ENCODE measurements around the gene EHD4. TPM values are rescaled to one million over a fixed set of nuclear protein-coding genes. Genes with fewer than 3 reads are reported as not detected.

Gene EHD4
- 6.2 TPM for total RNA-seq

DNA sequence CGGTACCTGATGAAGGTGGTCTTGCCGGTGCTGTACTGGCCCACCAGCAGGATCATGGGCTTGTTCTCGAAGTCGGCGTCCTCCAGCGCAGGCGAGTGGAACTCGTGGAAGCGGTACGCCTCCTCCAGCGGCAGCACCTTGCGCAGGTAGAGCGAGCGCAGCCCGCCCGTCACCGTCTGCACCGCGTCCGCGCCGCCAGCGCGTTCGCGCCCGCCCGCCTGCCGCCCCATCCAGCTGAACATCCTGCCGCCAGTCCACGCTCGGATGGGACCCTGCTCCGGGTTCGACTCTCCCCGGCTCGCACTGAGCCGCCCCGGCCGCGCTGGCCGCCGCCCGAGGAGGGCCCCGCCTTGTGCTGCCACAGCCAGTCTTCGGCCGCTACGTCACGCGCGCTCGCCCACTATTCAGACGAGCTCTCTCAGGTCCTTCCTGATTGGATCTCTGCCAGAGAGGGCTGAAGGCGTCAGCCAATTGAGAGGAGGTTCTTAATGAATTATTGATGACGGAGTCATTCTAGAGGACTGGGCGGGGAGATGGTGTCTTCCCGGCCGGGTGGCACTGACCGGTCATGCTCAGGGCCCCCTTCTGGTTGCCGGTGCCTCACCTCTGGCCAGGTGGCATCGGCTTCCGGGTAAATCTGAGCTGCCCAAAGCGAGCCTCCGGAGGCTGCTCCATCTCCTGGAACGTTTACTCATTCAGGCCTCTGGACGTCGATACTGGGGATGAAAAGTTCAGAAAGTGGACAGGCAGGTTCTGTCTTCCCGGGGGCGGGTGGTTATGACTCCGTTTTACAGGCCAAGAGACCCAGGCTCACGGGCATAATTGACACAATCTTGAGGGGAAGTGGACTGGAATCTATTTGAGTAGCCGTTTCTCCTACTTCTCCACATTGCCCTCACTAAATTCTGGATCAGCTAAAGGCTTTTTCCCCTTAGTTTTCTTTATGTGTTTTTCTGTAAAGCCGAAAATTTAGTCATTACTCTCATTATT is at the start of gene EHD4:
EHD4 (minus strand) TSS at position 305 of the 990 bp plus-strand sequence; CDS start at position 242, 63 bp downstream.

DNA sequence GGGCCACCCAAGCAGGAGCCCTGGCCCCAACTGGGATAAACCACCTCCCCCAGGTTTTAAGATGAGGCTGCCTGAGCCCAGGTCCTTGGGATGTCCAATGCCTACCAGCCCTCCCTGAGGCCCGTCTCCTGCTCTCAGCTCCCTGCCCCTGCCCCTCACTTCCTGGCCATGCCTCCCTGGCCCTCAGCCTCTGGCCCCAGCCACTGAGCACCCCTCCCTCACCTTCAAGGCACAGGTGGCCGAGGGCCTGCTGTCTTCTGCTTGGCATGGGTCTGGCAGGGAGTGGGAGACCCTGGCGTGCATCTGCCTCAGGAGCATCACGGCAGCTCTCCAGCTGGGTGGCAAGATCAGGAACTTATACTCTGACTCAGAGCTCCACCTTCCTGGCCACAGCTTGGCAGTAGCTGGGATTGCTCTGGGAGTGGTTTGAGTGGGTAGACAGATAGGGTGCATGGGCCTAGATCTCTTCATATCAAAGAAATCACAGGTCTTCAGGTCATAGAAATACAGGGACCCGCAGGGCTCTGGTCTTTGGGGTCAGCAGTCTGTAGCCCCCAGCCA is 48.4 kb upstream of the EHD4 start, which contains the start of gene PLA2G4E:
PLA2G4E (minus strand) TSS at position 330 of the 561 bp plus-strand sequence; CDS start at position 318, 12 bp downstream.

DNA sequence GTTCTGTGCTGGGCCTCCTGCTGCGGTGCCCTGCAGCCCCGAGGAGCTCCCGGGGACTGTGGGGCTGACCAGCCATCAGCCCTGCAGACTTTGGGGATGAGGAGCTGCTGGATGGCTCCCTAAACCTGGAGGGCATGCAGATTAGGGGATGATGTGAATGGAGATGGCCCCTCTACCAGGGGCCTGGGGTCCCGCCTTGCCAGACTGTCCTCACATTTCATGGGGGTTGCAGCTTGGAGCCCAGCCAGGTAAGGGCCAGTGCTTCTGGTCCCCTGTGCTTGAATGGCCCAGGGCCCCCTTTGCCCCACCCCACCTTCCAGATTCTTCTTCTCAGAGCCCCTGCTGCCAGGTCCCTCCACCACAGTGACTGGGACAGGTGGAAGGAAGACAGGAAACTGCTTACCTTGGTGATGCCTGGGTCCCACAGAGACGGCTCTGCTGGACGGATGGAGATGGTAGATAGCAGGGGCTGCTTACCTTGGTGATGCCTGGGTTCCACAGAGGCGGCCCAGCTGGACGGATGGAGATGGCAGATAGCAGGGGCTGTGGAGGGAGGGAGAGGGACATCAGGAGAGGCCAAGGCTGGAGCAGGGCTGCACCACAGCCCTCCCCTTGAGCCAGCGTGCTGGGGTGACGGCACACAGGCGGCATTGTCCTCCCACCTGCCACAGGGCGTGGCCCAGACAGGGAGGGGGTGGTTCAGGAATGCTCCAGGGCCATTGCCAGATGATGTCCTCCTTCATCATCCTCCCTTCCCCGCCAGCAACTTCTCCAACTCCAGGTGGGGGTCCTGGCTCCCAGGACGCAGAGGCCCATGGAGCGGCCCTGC is 78.7 kb downstream of the EHD4 start, which contains the start of gene SPTBN5:
SPTBN5 (minus strand) TSS at position 632 of the 829 bp plus-strand sequence; CDS start at position 76, 556 bp downstream.

Small RNA genes within 50 kb of the gene (small RNA-seq; reads per million reads assigned to genes)
- gene MIR4310 (not detected), gene RNA5SP393 (not detected)

Other genes with a start within 250 kb of the EHD4 start
- gene MAPKBP1, start 198.1 kb downstream of the EHD4 start, total RNA-seq = 36.9 TPM
- gene JMJD7, start 144.5 kb downstream of the EHD4 start, total RNA-seq = not detected
- 5.1 TPM for gene PLA2G4B, start 133.7 kb downstream of the EHD4 start, total RNA-seq
- gene SPTBN5, start 78.5 kb downstream of the EHD4 start, total RNA-seq = 0.92 TPM
- not detected for gene PLA2G4E, start 48.5 kb upstream of the EHD4 start, total RNA-seq
- under 0.01 TPM for gene PLA2G4D, start 122.0 kb upstream of the EHD4 start, total RNA-seq
- gene PLA2G4F, start 184.1 kb upstream of the EHD4 start, total RNA-seq = not detected
- gene VPS39, start 235.7 kb upstream of the EHD4 start, total RNA-seq = 56.5 TPM

Data from diencephalon (tissue), 1 donor.